ENCODE measurements around the gene MARCKS. TPM values are rescaled to one million over a fixed set of nuclear protein-coding genes. Genes with fewer than 3 reads are reported as not detected.
A peak's percentile ranks its signal among the peaks of the same experiment; 100 is the strongest.

The MARCKS gene, protein sequence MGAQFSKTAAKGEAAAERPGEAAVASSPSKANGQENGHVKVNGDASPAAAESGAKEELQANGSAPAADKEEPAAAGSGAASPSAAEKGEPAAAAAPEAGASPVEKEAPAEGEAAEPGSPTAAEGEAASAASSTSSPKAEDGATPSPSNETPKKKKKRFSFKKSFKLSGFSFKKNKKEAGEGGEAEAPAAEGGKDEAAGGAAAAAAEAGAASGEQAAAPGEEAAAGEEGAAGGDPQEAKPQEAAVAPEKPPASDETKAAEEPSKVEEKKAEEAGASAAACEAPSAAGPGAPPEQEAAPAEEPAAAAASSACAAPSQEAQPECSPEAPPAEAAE
- 100 to 1,000 TPM; 102 to 118 TPM for total RNA-seq
- polyA plus RNA-seq (ENCODE audit: insufficient read length in 6 of 6), result 100 to 1,000 TPM; 270 to 348 (median 292) TPM
- long read RNA-seq, donor 1, full-length matches to known transcripts, result 302 of 316 reads
- long read RNA-seq, donor 1, partial matches to known transcripts, result 0 of 316 reads
- long read RNA-seq, donor 1, other reads (novel, unspliced or antisense), result 14 of 316 reads
- long read RNA-seq, donor 2, full-length matches to known transcripts, result 380 of 545 reads
- long read RNA-seq, donor 2, partial matches to known transcripts, result 145 of 545 reads
- long read RNA-seq, donor 2, other reads (novel, unspliced or antisense), result 20 of 545 reads
- long read RNA-seq, donor 3, full-length matches to known transcripts, result 143 of 179 reads
- long read RNA-seq, donor 3, partial matches to known transcripts, result 31 of 179 reads
- long read RNA-seq, donor 3, other reads (novel, unspliced or antisense), result 5 of 179 reads
- long read RNA-seq, donor 4, full-length matches to known transcripts, result 2 of 12 reads
- long read RNA-seq, donor 4, partial matches to known transcripts, result 0 of 12 reads
- long read RNA-seq, donor 4, other reads (novel, unspliced or antisense), result 10 of 12 reads
- long read RNA-seq, donor 5, full-length matches to known transcripts, result 215 of 286 reads
- long read RNA-seq, donor 5, partial matches to known transcripts, result 61 of 286 reads
- long read RNA-seq, donor 5, other reads (novel, unspliced or antisense), result 10 of 286 reads
- long read RNA-seq, donor 6, full-length matches to known transcripts, result 133 of 184 reads
- long read RNA-seq, donor 6, partial matches to known transcripts, result 51 of 184 reads
- long read RNA-seq, donor 6, other reads (novel, unspliced or antisense), result 0 of 184 reads
- long read RNA-seq, donor 7, full-length matches to known transcripts, result 71 of 83 reads
- long read RNA-seq, donor 7, partial matches to known transcripts, result 12 of 83 reads
- long read RNA-seq, donor 7, other reads (novel, unspliced or antisense), result 0 of 83 reads
- long read RNA-seq, donor 8, full-length matches to known transcripts, result 126 of 136 reads
- long read RNA-seq, donor 8, partial matches to known transcripts, result 0 of 136 reads
- long read RNA-seq, donor 8, other reads (novel, unspliced or antisense), result 10 of 136 reads
- long read RNA-seq, donor 9, full-length matches to known transcripts, result 1 of 1 reads
- long read RNA-seq, donor 9, partial matches to known transcripts, result 0 of 1 reads
- long read RNA-seq, donor 9, other reads (novel, unspliced or antisense), result 0 of 1 reads
- long read RNA-seq, donor 10, full-length matches to known transcripts, result 1 of 2 reads
- long read RNA-seq, donor 10, partial matches to known transcripts, result 0 of 2 reads
- long read RNA-seq, donor 10, other reads (novel, unspliced or antisense), result 1 of 2 reads
- long read RNA-seq, donor 11, full-length matches to known transcripts, result 515 of 553 reads
- long read RNA-seq, donor 11, partial matches to known transcripts, result 0 of 553 reads
- long read RNA-seq, donor 11, other reads (novel, unspliced or antisense), result 38 of 553 reads
- long read RNA-seq, donor 12, full-length matches to known transcripts, result 154 of 154 reads
- long read RNA-seq, donor 12, partial matches to known transcripts, result 0 of 154 reads
- long read RNA-seq, donor 12, other reads (novel, unspliced or antisense), result 0 of 154 reads

DNA sequence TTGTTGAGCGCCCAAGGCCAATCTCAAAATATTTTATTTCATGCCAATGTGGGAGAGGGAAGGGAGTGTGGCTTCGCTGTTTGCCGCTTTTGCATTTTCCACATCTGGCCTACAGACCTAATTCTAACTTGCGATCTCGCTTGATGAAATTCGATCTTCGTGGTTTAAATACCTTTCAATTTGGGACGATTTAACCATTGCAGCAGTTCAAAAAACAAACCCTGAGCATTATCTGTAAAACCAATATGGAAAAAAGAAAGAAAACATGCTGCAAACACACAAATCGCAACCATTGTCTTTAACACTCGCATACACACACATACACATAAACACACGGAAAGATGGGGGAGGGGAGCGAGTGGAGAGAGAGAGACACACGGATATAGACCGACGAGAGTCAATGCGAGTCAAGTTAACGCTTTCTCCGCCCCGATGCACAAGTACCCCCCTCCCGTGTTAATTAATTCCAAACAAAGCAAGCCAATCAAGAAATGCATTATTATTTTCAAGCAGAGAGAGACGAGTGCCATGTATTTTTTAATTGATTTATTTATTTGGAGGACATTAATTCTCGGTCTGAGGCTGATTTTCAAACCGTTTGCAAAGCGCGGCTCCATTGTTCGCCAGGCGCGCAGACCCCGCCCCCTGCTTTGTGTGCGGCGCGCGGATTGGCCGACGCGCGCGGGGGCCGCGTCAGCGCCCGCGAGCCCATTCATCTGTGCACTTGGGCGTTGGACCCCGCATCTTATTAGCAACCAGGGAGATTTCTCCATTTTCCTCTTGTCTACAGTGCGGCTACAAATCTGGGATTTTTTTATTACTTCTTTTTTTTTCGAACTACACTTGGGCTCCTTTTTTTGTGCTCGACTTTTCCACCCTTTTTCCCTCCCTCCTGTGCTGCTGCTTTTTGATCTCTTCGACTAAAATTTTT is at the start of gene MARCKS:
Gene MARCKS (plus strand): TSS at position 721 of the 931 bp plus-strand sequence. CDS start 401 bp downstream, outside the sequence.
- Histone ChIP-seq H3K27me3 (peaks cover 0 to 49% of the 10 kb centered on the region in 2 donors), H3K36me3 (peaks cover 0 to 5% of the 10 kb centered on the region in 2 donors), H3K27ac (peak within 1 kb of the TSS; percentile 97 to 98), H3K4me1 (peaks cover 0 to 40% of the 10 kb centered on the region in 2 donors), H3K9me3 (no peaks in the 10 kb centered on the region), H3K4me3 (peak within 1 kb of the TSS; percentile 73 to 82)
- ATAC-seq (peak; percentile 74), DNase-seq (peak; percentile 82 to 96 (median 92))
- no peak for TF ChIP-seq CTCF (IDR thresholded peaks at IDR 0.05)
- intact Hi-C loops (cut with DNase I), result no loop called here

DNA sequence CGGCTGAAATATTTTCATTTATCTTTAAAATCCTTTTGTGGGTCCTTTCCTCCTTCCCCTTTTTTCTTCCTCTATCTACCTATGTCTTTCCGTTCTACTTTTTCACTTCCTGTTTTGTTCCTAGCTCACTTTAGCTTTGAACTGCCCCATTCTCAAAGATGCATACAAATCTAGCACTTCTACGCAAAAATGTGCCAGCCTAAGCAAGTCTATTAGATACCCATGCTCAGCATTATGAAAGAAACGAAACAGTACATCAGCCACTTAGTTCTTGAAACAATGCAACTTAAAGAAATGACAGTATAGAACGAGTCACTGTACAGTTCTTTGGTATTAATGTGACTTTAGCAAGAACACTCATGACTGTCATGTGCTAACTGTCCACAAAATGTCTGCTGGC is 47.3 kb upstream of the MARCKS start:
- intact Hi-C loops (cut with DNase I), result no loop called here
- Histone ChIP-seq H3K36me3 (no peaks in the 10 kb centered on the region), H3K4me3 (no peak overlapping the region), H3K9me3 (peaks cover 0 to 2% of the 10 kb centered on the region in 2 donors), H3K27ac (peak overlapping the region in 1 of 2 donors; percentile 67), H3K4me1 (peaks cover 0 to 17% of the 10 kb centered on the region in 2 donors), H3K27me3 (no peaks in the 10 kb centered on the region)
- ATAC-seq (peak; percentile 40), DNase-seq (no peak)
- TF ChIP-seq CTCF (IDR thresholded peaks at IDR 0.05), result no peak

DNA sequence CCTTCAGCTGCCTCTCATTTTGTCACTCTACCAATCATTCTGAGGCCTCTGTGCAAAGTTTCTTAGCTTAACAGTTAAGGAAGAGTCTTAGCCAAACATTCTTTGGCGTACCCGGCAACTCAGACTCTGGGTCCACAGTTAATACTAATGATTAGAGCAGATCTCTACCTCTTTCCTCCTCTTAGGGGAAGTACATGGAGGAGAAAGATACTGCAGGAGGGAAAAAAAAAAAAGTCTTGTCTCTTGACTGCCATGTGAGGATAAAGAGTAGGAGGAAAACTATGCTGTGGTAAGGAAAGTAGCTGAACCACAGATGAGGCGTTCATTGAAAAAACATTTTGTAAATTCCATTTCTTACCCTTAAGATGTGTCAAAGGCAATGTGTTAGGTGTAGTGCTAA is 44.0 kb upstream of the MARCKS start:
- intact Hi-C loops (cut with DNase I), result no loop called here
- no peak overlapping the region for H3K4me3 ChIP-seq
- no peak overlapping the region for H3K27ac ChIP-seq
- TF ChIP-seq CTCF (IDR thresholded peaks at IDR 0.05), result no peak
- peaks cover 0 to 2% of the 10 kb centered on the region in 2 donors for H3K9me3 ChIP-seq
- ATAC-seq, result no peak
- H3K4me1 ChIP-seq, result peaks cover 0 to 11% of the 10 kb centered on the region in 2 donors
- H3K36me3 ChIP-seq, result no peaks in the 10 kb centered on the region
- H3K27me3 ChIP-seq, result no peaks in the 10 kb centered on the region
- no peak for DNase-seq
